Measurements from ENCODE around the gene NMNAT1.

DNA sequence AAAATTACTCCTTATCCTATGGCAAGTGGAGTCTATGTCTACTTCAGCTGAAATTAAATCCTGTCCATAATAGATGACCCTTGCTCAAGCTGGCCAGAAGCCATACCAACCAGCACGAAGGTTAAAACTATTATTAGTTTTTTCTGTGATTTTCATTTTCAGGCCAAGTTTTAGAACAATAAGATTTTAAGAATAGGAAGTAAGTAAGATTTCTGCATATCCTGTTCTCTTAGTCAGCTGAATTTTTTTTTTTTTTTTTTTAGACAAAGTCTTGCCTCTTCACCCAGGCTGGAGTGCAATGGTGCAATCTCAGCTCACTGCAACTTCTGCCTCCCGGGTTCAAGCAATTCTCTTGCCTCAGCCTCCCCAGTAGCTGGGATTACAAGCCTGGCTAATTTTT is 47.7 kb downstream of the NMNAT1 start:
- TF ChIP-seq POLR2A (IDR thresholded peaks at IDR 0.05), result no peak
- TF ChIP-seq, protein P1, sequence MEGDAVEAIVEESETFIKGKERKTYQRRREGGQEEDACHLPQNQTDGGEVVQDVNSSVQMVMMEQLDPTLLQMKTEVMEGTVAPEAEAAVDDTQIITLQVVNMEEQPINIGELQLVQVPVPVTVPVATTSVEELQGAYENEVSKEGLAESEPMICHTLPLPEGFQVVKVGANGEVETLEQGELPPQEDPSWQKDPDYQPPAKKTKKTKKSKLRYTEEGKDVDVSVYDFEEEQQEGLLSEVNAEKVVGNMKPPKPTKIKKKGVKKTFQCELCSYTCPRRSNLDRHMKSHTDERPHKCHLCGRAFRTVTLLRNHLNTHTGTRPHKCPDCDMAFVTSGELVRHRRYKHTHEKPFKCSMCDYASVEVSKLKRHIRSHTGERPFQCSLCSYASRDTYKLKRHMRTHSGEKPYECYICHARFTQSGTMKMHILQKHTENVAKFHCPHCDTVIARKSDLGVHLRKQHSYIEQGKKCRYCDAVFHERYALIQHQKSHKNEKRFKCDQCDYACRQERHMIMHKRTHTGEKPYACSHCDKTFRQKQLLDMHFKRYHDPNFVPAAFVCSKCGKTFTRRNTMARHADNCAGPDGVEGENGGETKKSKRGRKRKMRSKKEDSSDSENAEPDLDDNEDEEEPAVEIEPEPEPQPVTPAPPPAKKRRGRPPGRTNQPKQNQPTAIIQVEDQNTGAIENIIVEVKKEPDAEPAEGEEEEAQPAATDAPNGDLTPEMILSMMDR (IDR thresholded peaks at IDR 0.05), result no peak

All from right lobe of liver (tissue), 4 donors.